HepG2 (cell line): ENCODE measurements around the gene CAVIN1. TPM values are rescaled to one million over a fixed set of nuclear protein-coding genes. Genes with fewer than 3 reads are reported as not detected.
A peak's percentile ranks its signal among the peaks of the same experiment; 100 is the strongest.

Experiments
- ATAC-seq: fragments of 200-7000 bp; cut with Tn5 transposase; 3 replicates; pipeline ENCODE4 v1.9.1; 2020; ENCODE audit warnings: mild to moderate bottlenecking, moderate library complexity
- BruUV-seq: library from RNA; stranded (reverse); fragments of 400-500 nt; replicated peaks from 2 replicates; lab custom pipeline; 2021; lab: Mats Ljungman, UMichigan
- CTCF ChIA-PET: fragments of 300-600 bp; formaldehyde crosslinking; extraction: SDS; loops from one replicate; lab custom pipeline; 2021; ENCODE audit warnings: low total read pairs, inconsistent platforms, low intra/inter-chr PET ratio; lab: Yijun Ruan, JAX
- POLR2A ChIA-PET: fragments of 350-600 bp; sonication (Branson Sonifier 250); formaldehyde crosslinking; loops from one replicate; lab custom pipeline; 2020; ENCODE audit warnings: antibody characterized with exemption, inconsistent platforms; lab: Yijun Ruan, JAX
- DNase-seq: peaks from one replicate; pipeline ENCODE4 v3.0.0-alpha.2; 2015; ENCODE audit warnings: low spot score
- FAIRE-seq: peaks from 3 replicates; lab custom pipeline; 2011; peaks lifted over from hg19 to GRCh38; lab: Jason Lieb, UNC
- H2AFZ ChIP-seq: one replicate; pipeline ENCODE4 v1.6.1; 2011; ENCODE audit warnings: low read length, inconsistent platforms
- H3K27ac ChIP-seq: fragments of 300-600 bp; 3 replicates; pipeline ENCODE4 v1.8.0; 2011; ENCODE audit warnings: mixed run types, mild to moderate bottlenecking, mixed read lengths, low read length, inconsistent platforms; ENCODE audit not compliant: insufficient read depth; ENCODE audit errors: extremely low read length
- H3K27me3 ChIP-seq, 2 experiments: fragments of 200-600 bp in 1 of 2; 2 replicates in 1 of 2; 3 replicates in 1 of 2; pipeline versions ENCODE4 v1.6.0 to v1.8.0; 2011; ENCODE audit warnings: low read length in 2 of 2, mild to moderate bottlenecking in 2 of 2, moderate library complexity in 2 of 2, inconsistent platforms in 1 of 2; ENCODE audit not compliant: insufficient read depth in 2 of 2, control insufficient read depth in 1 of 2
- H3K36me3 ChIP-seq, 2 experiments: fragments of 200-600 bp in 1 of 2; replicated peaks in 1 of 2; 2 replicates in 1 of 2; 3 replicates in 1 of 2; pipeline versions ENCODE4 v1.5.1 to v1.8.0; 2011; ENCODE audit warnings: low read length in 2 of 2, inconsistent platforms in 1 of 2; ENCODE audit not compliant: insufficient read depth in 2 of 2, control insufficient read depth in 1 of 2
- H3K4me1 ChIP-seq: 2 replicates; pipeline ENCODE4 v1.5.1; 2012; ENCODE audit warnings: low read length, inconsistent platforms; ENCODE audit not compliant: insufficient read depth
- H3K4me2 ChIP-seq: 2 replicates; pipeline ENCODE4 v1.6.0; 2011; ENCODE audit warnings: low read depth, low read length, inconsistent platforms
- H3K4me3 ChIP-seq, 3 experiments: fragments of 200-600 bp in 1 of 3; sonication (generic), shearing (Covaris generic) in 1 of 3; replicated peaks in 1 of 3; 2 replicates each; pipeline ENCODE4 v1.5.1; 2011 to 2016; ENCODE audit warnings: low read length in 3 of 3, inconsistent platforms in 2 of 3, low read depth in 2 of 3, mild to moderate bottlenecking in 2 of 3, control low read depth in 1 of 3, mixed read lengths in 1 of 3; ENCODE audit not compliant: insufficient read depth in 1 of 3
- H3K79me2 ChIP-seq: one replicate; pipeline ENCODE4 v1.6.1; 2011; ENCODE audit warnings: low read length, inconsistent platforms; ENCODE audit not compliant: insufficient read depth
- H3K9ac ChIP-seq: 2 replicates; pipeline ENCODE4 v1.6.0; 2011; ENCODE audit warnings: mild to moderate bottlenecking, low read depth, low read length, inconsistent platforms; ENCODE audit not compliant: insufficient read depth
- H3K9me3 ChIP-seq: 2 replicates; pipeline ENCODE4 v1.5.1; 2012; ENCODE audit warnings: mild to moderate bottlenecking, low read length
- H4K20me1 ChIP-seq: 2 replicates; pipeline ENCODE4 v1.6.0; 2011; ENCODE audit warnings: inconsistent platforms, mild to moderate bottlenecking, low read length, moderate library complexity; ENCODE audit not compliant: insufficient read depth
- AGO1 ChIP-seq: fragments of 200-400 bp; formaldehyde crosslinking; IDR thresholded peaks from 2 replicates; pipeline ENCODE4 v1.6.1; 2017; ENCODE audit warnings: mild to moderate bottlenecking, low read depth, low read length, moderate library complexity; ENCODE audit not compliant: poor library complexity, severe bottlenecking
- EED ChIP-seq: sonication (generic); formaldehyde crosslinking; IDR thresholded peaks from 2 replicates; pipeline ENCODE4 v1.5.0; 2020; ENCODE audit warnings: mild to moderate bottlenecking, missing genetic modification reagents
- ETV5 ChIP-seq: IDR thresholded peaks from 2 replicates; pipeline ENCODE4 v1.6.1; 2018; ENCODE audit warnings: missing biosample characterization, missing genetic modification reagents, inconsistent platforms, borderline replicate concordance
- FOXA1 ChIP-seq, 2 experiments: fragments of 450-650 bp in 1 of 2; sonication (generic) in 1 of 2; formaldehyde crosslinking in 1 of 2; IDR thresholded peaks; 2 replicates each; pipeline versions ENCODE4 v1.4.0 to v1.6.1; 2016 to 2020; ENCODE audit warnings: missing genetic modification reagents in 1 of 2
- FOXO1 ChIP-seq: sonication (generic); formaldehyde crosslinking; IDR thresholded peaks from 2 replicates; pipeline ENCODE4 v1.4.0; 2020; ENCODE audit warnings: missing genetic modification reagents
- FOXP1 ChIP-seq, 2 experiments: fragments of 450-650 bp in 1 of 2; IDR thresholded peaks; 2 replicates each; pipeline ENCODE4 v1.6.1; 2017 to 2018; ENCODE audit warnings: antibody characterized with exemption in 1 of 2
- GATAD1 ChIP-seq: IDR thresholded peaks from 2 replicates; pipeline ENCODE4 v1.6.1; 2016; ENCODE audit warnings: missing genetic modification reagents, missing compliant biosample characterization
- HDAC1 ChIP-seq: sonication (generic); formaldehyde crosslinking; IDR thresholded peaks from 2 replicates; pipeline ENCODE4 v1.5.1; 2020; ENCODE audit warnings: mild to moderate bottlenecking, missing genetic modification reagents
- KAT8 ChIP-seq: IDR thresholded peaks from 2 replicates; pipeline ENCODE4 v1.6.1; 2016; ENCODE audit warnings: missing genetic modification reagents, missing compliant biosample characterization
- LRRFIP1 ChIP-seq: sonication (generic); formaldehyde crosslinking; conservative IDR thresholded peaks from 2 replicates; pipeline ENCODE4 v1.4.0; 2020; ENCODE audit warnings: missing genetic modification reagents
- NCOA2 ChIP-seq: sonication (generic); formaldehyde crosslinking; IDR thresholded peaks from 2 replicates; pipeline ENCODE4 v1.8.0; 2022; ENCODE audit warnings: inconsistent platforms
- NCOR1 ChIP-seq: fragments of 200-600 bp; sonication (generic); IDR thresholded peaks from 2 replicates; pipeline ENCODE4 v1.7.0; 2017; ENCODE audit warnings: antibody characterized with exemption, low read length, borderline replicate concordance
- SIX4 ChIP-seq: sonication (generic); formaldehyde crosslinking; IDR thresholded peaks from 2 replicates; pipeline ENCODE4 v1.4.0; 2020; ENCODE audit warnings: missing genetic modification reagents
- TARDBP ChIP-seq: sonication (generic); formaldehyde crosslinking; IDR thresholded peaks from 2 replicates; pipeline ENCODE4 v1.8.0; 2022; ENCODE audit warnings: mild to moderate bottlenecking, missing genetic modification reagents
- ZFP36 ChIP-seq: fragments of 150-350 bp; IDR thresholded peaks from 2 replicates; pipeline ENCODE4 v1.6.1; 2018; ENCODE audit warnings: borderline replicate concordance, low read length, low read depth; ENCODE audit not compliant: partially characterized antibody
- ZMAT3 ChIP-seq: sonication (generic); formaldehyde crosslinking; conservative IDR thresholded peaks from 2 replicates; pipeline ENCODE4 v1.7.0; 2021; ENCODE audit warnings: missing genetic modification reagents
- ZNF331 ChIP-seq: sonication (generic); formaldehyde crosslinking; IDR thresholded peaks from 2 replicates; pipeline ENCODE4 v1.4.0; 2020; ENCODE audit warnings: missing genetic modification reagents
- ZNF737 ChIP-seq: sonication (generic); formaldehyde crosslinking; IDR thresholded peaks from 2 replicates; pipeline ENCODE4 v1.5.0; 2020; ENCODE audit warnings: missing genetic modification reagents, mild to moderate bottlenecking, borderline replicate concordance
- ZNF770 ChIP-seq: sonication (generic); formaldehyde crosslinking; IDR thresholded peaks from 2 replicates; pipeline ENCODE4 v1.5.0; 2020; ENCODE audit warnings: mild to moderate bottlenecking, missing genetic modification reagents
- ZNF792 ChIP-seq: IDR thresholded peaks from 2 replicates; pipeline ENCODE4 v1.6.1; 2016
- WGBS: methylation state at CpG from one replicate; pipeline ENCODE4 v1.1.6; 2017; ENCODE audit warnings: low lambda C conversion rate; 5-methylcytosine and 5-hydroxymethylcytosine counted together
- in situ Hi-C: cut with HindIII; loops from 2 replicates; pipeline ENCODE4 v1.10.0; 2017; ENCODE audit warnings: low pct_unique_long_range_greater_than_20kb; ENCODE audit not compliant: extremely low pct_ligation_motif_present
- intact Hi-C: fragments of 100-400 bp; cut with micrococcal nuclease; formaldehyde crosslinking; loops from one replicate; pipeline ENCODE4 v1.10.0; 2022; ENCODE audit not compliant: unreplicated experiment
- polyA plus RNA-seq, 8 experiments: library from polyadenylated mRNA; depleted of rRNA in 3 of 8; stranded (reverse) in 7 of 8; unstranded in 1 of 8; fragments of >200 nt; fragmentation: Illumina TruSeq in 4 of 8; extraction: Trizol in 4 of 8; gene quantifications; 2 replicates each; pipeline versions ENCODE4 v1.2.1 to v1.2.3, GENCODE V29; 2011 to 2016; ENCODE audit warnings: low read depth in 4 of 8, missing spikeins in 1 of 8, mixed read lengths in 1 of 8; ENCODE audit not compliant: insufficient read depth in 1 of 8
- total RNA-seq, 5 experiments: library from RNA; depleted of rRNA; stranded (reverse); fragments of >200 nt; fragmentation: Illumina TruSeq; extraction: Trizol; gene quantifications; 2 replicates each; pipeline ENCODE4 v1.2.3, GENCODE V29; 2016; ENCODE audit warnings: low read depth in 1 of 5

CAVIN1 gene
- total and polyA plus RNA-seq, 2 of the 13 experiments (the other 11 are each of a cell fraction or from before 2014, with no cell fraction given) = 15.9 to 25.5 TPM

- H3K36me3 ChIP-seq = peaks cover 15 to 43% of the 10 kb centered on the region in 2 experiments
- peaks cover 89% of the 10 kb centered on the region for H3K4me1 ChIP-seq
- H3K4me3 ChIP-seq = peak overlapping the region in 1 of 3 experiments; percentile 17; a peak in 1 of 6 replicates
- in situ Hi-C loops = no loop called here
- peaks cover 34% of the 10 kb centered on the region for H3K79me2 ChIP-seq
- no peak overlapping the region for H3K9ac ChIP-seq
- H3K4me2 ChIP-seq = peak overlapping the region; percentile 65
- no peak overlapping the region for H2AFZ ChIP-seq
- H3K27me3 ChIP-seq = no peaks in the 10 kb centered on the region; a peak in 1 of 5 replicates
- CTCF ChIA-PET = no interaction called here
- H3K9me3 ChIP-seq = no peaks in the 10 kb centered on the region
- POLR2A ChIA-PET = no interaction called here
- DNase-seq (peak; percentile 84), FAIRE-seq (peak; percentile 90), ATAC-seq (peak; percentile 76)
- H4K20me1 ChIP-seq = peaks cover 13% of the 10 kb centered on the region; the same call in 1 of the 2 replicates
- WGBS = 31% methylated on average over 4 of the region's 4 CpGs
- intact Hi-C loops = no loop called here
- peak overlapping the region; percentile 47 for H3K27ac ChIP-seq
- BruUV-seq = no TSS peak
- TF ChIP-seq FOXO1 (CRISPR knock-in tag) (peak; percentile 55; the same call in 1 of the 2 replicates), GATAD1 (CRISPR knock-in tag) (peak; percentile 54; the same call in 1 of the 2 replicates), TARDBP (peak; percentile 43; the same call in 1 of the 2 replicates), FOXA1 (IDR thresholded peaks at IDR 0.05) (no peak), FOXA1 (CRISPR knock-in tag; IDR thresholded peaks at IDR 0.05) (peak; percentile 78), ZNF792 (CRISPR knock-in tag) (peak; percentile 78), KAT8 (CRISPR knock-in tag) (0 out of 2 replicates have a peak, but pooled peaks have one; percentile 33), ZNF737 (CRISPR knock-in tag) (no peak), LRRFIP1 (CRISPR knock-in tag) (no peak), ZNF770 (CRISPR knock-in tag) (no peak), AGO1 (no peak), HDAC1 (CRISPR knock-in tag) (peak; percentile 33; the same call in 1 of the 2 replicates), EED (CRISPR knock-in tag) (no peak), ZNF331 (peak; percentile 82; the same call in 1 of the 2 replicates), ZMAT3 (CRISPR knock-in tag) (no peak), ZFP36 (no peak), NCOA2 (CRISPR knock-in tag) (peak; percentile 62), SIX4 (CRISPR knock-in tag) (0 out of 2 replicates have a peak, but pooled peaks have one; percentile 25), NCOR1 (peak; percentile 60; the same call in 1 of the 2 replicates), FOXP1 (IDR thresholded peaks at IDR 0.05) (no peak), FOXP1 (CRISPR knock-in tag; IDR thresholded peaks at IDR 0.05) (peak; percentile 48; the same call in 1 of the 2 replicates), ETV5 (CRISPR knock-in tag) (peak; percentile 13; the same call in 1 of the 2 replicates)
Measured at GRCh38 chr17:42463976-42464400, 40.9 kb upstream of the CAVIN1 start.
